ENCODE data around the gene FTCD.
"Not testable (repeated sequence)": the region's sequence is repeated elsewhere in the genome, so short reads cannot be mapped to it uniquely, and the experiment has no call there.

Gene FTCD

DNA sequence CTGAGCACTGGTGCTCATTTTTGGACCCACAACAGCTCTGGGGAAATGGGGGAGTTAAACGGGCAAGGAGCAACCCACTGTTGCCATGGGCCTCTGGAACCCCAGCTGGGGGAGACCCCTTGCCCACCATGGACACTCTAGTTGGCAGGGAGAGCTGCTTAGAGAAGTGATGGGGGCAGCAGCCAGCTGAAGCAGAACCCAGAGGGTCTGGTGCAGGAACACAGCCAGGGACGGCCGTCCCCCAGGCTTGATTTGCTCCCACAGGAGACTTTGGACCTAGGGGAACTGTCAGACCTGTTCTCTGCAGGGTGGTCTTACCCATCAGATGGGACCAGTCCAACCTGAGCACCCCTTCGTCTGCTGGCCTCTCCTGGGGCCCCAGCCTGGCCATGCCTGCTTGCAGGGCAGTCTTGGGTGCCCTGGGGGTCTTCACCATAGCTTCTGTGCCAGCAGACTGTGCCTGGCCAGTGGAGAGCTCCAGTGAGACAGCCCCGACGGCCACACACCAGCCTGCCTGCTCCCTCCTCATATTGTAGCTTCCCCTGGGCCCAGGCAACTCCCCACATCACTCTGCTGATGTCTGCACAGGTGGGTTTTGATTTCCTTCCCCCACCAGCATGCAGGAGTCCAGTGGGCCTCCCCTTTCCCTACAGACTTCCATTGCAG, 17.6 kb upstream of the FTCD start:
- DNase-seq (ENCODE audit: low spot score), result peak; percentile 58
- no peak overlapping the region for H3K4me3 ChIP-seq (ENCODE audit: severe bottlenecking)
- peaks cover 5% of the 10 kb centered on the region for H3K9me3 ChIP-seq (ENCODE audit: severe bottlenecking)
- no peak for TF ChIP-seq CTCF (IDR thresholded peaks at IDR 0.05; ENCODE audit: poor library complexity, severe bottlenecking)
- H3K27ac ChIP-seq (ENCODE audit: poor library complexity, severe bottlenecking), result no peak overlapping the region
- ATAC-seq (ENCODE audit: low read depth), result no peak
- no peaks in the 10 kb centered on the region for H3K27me3 ChIP-seq (ENCODE audit: insufficient read depth, poor library complexity, severe bottlenecking)
- 0 out of 2 replicates have a peak, but pooled peaks cover 3% of the 10 kb centered on the region for H3K36me3 ChIP-seq (ENCODE audit: low read depth)
- no peaks in the 10 kb centered on the region for H3K4me1 ChIP-seq (ENCODE audit: insufficient read depth, poor library complexity, severe bottlenecking)

DNA sequence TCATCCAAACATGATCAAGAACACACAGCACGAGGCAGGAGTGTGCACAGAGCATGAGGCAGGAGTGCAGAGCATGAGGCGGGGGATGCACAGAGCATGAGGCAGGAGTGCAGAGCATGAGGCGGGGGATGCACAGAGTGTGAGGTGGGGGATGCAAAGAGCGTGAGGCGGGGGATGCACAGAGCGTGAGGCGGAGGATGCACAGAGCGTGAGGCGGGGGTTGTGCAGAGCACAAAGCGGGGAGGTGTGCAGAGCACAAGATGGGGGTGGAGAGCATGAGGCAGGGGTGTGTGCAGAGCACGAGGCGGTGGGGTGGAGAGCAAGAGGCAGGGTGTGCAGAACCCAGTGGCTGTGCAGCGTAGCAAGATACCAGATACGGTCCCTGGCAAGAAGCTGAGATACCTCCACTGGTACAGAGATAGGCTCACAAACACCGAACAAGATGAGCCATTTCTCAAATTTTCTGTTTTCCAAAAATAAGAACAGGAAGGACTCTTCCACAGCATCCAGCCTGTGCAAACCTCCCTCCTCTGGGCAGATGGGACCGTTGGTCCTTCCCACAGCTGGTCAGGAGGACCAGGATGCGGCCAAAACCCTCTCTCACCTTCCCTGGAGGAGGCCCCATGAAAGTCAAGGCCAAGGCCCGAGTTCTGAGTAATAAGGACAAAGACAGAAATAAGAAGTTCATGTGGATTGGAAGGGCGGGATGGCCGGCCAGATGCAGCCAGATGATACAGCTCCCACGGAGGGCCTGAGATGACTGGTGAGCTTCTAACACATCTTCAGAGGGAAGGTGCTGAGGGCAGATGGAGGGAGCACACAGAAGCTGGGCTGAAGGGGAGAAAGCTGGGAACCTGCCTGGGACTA, 16.9 kb upstream of the FTCD start:
- H3K27me3 ChIP-seq (ENCODE audit: insufficient read depth, poor library complexity, severe bottlenecking), result no peaks in the 10 kb centered on the region
- TF ChIP-seq CTCF (IDR thresholded peaks at IDR 0.05; ENCODE audit: poor library complexity, severe bottlenecking), result no peak
- no peak overlapping the region for H3K27ac ChIP-seq (ENCODE audit: poor library complexity, severe bottlenecking)
- H3K36me3 ChIP-seq (ENCODE audit: low read depth), result 0 out of 2 replicates have a peak, but pooled peaks cover 3% of the 10 kb centered on the region
- DNase-seq (ENCODE audit: low spot score), result no peak
- no peaks in the 10 kb centered on the region for H3K4me1 ChIP-seq (ENCODE audit: insufficient read depth, poor library complexity, severe bottlenecking)
- H3K9me3 ChIP-seq (ENCODE audit: severe bottlenecking), result peaks cover 3% of the 10 kb centered on the region
- no peak for ATAC-seq (ENCODE audit: low read depth)
- no peak overlapping the region for H3K4me3 ChIP-seq (ENCODE audit: severe bottlenecking)

DNA sequence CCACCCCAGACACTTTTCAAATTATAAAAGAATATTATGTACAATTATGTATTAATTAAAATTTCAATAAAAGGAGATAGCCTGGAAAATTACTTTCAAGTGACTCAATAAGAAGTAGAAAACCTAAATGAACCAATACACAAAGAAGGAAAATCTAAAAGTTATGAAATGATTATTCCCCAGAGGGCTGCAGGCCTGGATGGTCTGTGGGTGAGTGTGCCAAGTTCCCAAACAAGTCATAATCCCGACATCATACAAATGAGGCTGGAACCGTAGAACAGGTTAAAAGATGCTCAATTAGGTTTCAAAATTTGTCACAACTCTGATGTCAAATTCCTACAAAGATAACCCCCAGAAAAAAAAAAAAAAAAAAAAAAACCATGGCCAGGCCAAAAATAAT, 16.2 kb upstream of the FTCD start:
- H3K4me1 ChIP-seq (ENCODE audit: insufficient read depth, poor library complexity, severe bottlenecking), result no peaks in the 10 kb centered on the region

GRCh38 chr21:46170436-46171193, 15.2 kb upstream of the FTCD start:
- H3K4me1 ChIP-seq (ENCODE audit: insufficient read depth, poor library complexity, severe bottlenecking); H3K4me3 ChIP-seq (ENCODE audit: severe bottlenecking); ATAC-seq (ENCODE audit: low read depth); H3K27ac ChIP-seq (ENCODE audit: poor library complexity, severe bottlenecking); H3K9me3 ChIP-seq (ENCODE audit: severe bottlenecking); H3K27me3 ChIP-seq (ENCODE audit: insufficient read depth, poor library complexity, severe bottlenecking); H3K36me3 ChIP-seq (ENCODE audit: low read depth); DNase-seq (ENCODE audit: low spot score): not testable (repeated sequence)

More for the DNA sequence above, 16.2 kb upstream of the FTCD start:
- H3K36me3 ChIP-seq (ENCODE audit: low read depth), result 0 out of 2 replicates have a peak, but pooled peaks cover 3% of the 10 kb centered on the region
- H3K4me3 ChIP-seq (ENCODE audit: severe bottlenecking), result no peak overlapping the region
- no peak for DNase-seq (ENCODE audit: low spot score)
- no peak for TF ChIP-seq CTCF (IDR thresholded peaks at IDR 0.05; ENCODE audit: poor library complexity, severe bottlenecking)
- peaks cover 3% of the 10 kb centered on the region for H3K9me3 ChIP-seq (ENCODE audit: severe bottlenecking)
- no peaks in the 10 kb centered on the region for H3K27me3 ChIP-seq (ENCODE audit: insufficient read depth, poor library complexity, severe bottlenecking)
- H3K27ac ChIP-seq (ENCODE audit: poor library complexity, severe bottlenecking), result no peak overlapping the region
- no peak for ATAC-seq (ENCODE audit: low read depth)

All from RWPE2 (cell line).